ENCODE results near the gene SSB.

Gene SSB

GRCh38 chr2:169860149-169860548, 61.5 kb downstream of the SSB start:
- H3K4me3 ChIP-seq (ENCODE audit: low read depth in 1 of 2, low read length in 2 of 2): no peak overlapping the region
- H3K4me1 ChIP-seq (ENCODE audit: insufficient read depth, low read length): no peaks in the 10 kb centered on the region
- H3K36me3 ChIP-seq (ENCODE audit: insufficient read depth, low read length): no peaks in the 10 kb centered on the region
- H2AFZ ChIP-seq (ENCODE audit: low read depth, low read length): no peak overlapping the region
- TF ChIP-seq, protein P1, sequence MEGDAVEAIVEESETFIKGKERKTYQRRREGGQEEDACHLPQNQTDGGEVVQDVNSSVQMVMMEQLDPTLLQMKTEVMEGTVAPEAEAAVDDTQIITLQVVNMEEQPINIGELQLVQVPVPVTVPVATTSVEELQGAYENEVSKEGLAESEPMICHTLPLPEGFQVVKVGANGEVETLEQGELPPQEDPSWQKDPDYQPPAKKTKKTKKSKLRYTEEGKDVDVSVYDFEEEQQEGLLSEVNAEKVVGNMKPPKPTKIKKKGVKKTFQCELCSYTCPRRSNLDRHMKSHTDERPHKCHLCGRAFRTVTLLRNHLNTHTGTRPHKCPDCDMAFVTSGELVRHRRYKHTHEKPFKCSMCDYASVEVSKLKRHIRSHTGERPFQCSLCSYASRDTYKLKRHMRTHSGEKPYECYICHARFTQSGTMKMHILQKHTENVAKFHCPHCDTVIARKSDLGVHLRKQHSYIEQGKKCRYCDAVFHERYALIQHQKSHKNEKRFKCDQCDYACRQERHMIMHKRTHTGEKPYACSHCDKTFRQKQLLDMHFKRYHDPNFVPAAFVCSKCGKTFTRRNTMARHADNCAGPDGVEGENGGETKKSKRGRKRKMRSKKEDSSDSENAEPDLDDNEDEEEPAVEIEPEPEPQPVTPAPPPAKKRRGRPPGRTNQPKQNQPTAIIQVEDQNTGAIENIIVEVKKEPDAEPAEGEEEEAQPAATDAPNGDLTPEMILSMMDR (IDR thresholded peaks at IDR 0.05; ENCODE audit: borderline replicate concordance, extremely low read depth, low read length, poor library complexity, severe bottlenecking): no peak
- no peak for TF ChIP-seq EZH2 (IDR thresholded peaks at IDR 0.05; ENCODE audit: borderline replicate concordance, low read depth, low read length, severe bottlenecking)
- H3K9ac ChIP-seq (ENCODE audit: low read depth, low read length): no peak overlapping the region
- H4K20me1 ChIP-seq (ENCODE audit: insufficient read depth, low read length): peaks cover 4% of the 10 kb centered on the region; the same call in 1 of the 2 replicates
- H3K27me3 ChIP-seq (ENCODE audit: insufficient read depth, low read length, poor library complexity): no peaks in the 10 kb centered on the region
- H3K4me2 ChIP-seq (ENCODE audit: insufficient read depth, low read length): no peak overlapping the region
- no peak overlapping the region for H3K27ac ChIP-seq (ENCODE audit: low read length)
- DNase-seq (no peak), ATAC-seq (ENCODE audit: insufficient read depth, low read depth) (no peak)
- H3K9me3 ChIP-seq (ENCODE audit: insufficient read depth, low read length, severe bottlenecking): no peaks in the 10 kb centered on the region
- peaks cover 56% of the 10 kb centered on the region for H3K79me2 ChIP-seq (ENCODE audit: insufficient read depth, low read length)
